Activated B cell treated with CpG ODN at 0.5 μM for 24 hours (primary cell): Measurements from ENCODE around the gene MAPKAPK2. TPM values are rescaled to one million over a fixed set of nuclear protein-coding genes. Genes with fewer than 3 reads are reported as not detected.

Source experiments
- ATAC-seq: fragments of 200-7000 bp; cut with Tn5 transposase; one replicate; pipeline ENCODE4 v1.10.0; 2021; ENCODE audit warnings: low read depth, mild to moderate bottlenecking, moderate library complexity
- CTCF ChIA-PET: fragments of 350-600 bp; sonication (Branson Sonifier 250); formaldehyde crosslinking; loops from one replicate; lab custom pipeline; 2021; ENCODE audit warnings: antibody characterized with exemption; lab: Charles Lee
- POLR2A ChIA-PET: fragments of 350-600 bp; sonication (Branson Sonifier 250); formaldehyde crosslinking; loops from one replicate; lab custom pipeline; 2021; ENCODE audit warnings: antibody characterized with exemption; lab: Charles Lee
- DNase-seq: peaks from one replicate; pipeline ENCODE4 v3.0.0; 2022
- H3K27ac Mint-ChIP-seq: one replicate; pipeline ENCODE4 v1.8.0; 2020; ENCODE audit warnings: mixed read lengths
- H3K27me3 Mint-ChIP-seq: one replicate; pipeline ENCODE4 v1.8.0; 2021; ENCODE audit warnings: mixed read lengths
- H3K36me3 Mint-ChIP-seq: one replicate; pipeline ENCODE4 v1.8.0; 2021; ENCODE audit warnings: low read depth, mixed read lengths
- H3K4me1 Mint-ChIP-seq: one replicate; pipeline ENCODE4 v1.8.0; 2021; ENCODE audit warnings: mixed read lengths
- H3K4me3 Mint-ChIP-seq: one replicate; pipeline ENCODE4 v1.8.0; 2020; ENCODE audit warnings: mild to moderate bottlenecking, mixed read lengths
- H3K9me3 Mint-ChIP-seq: one replicate; pipeline ENCODE4 v1.8.0; 2020; ENCODE audit warnings: mixed read lengths
- CTCF ChIP-seq: fragments of 200-600 bp; IDR thresholded peaks from one replicate; pipeline ENCODE4 v1.8.0; 2022; ENCODE audit warnings: antibody characterized with exemption, mild to moderate bottlenecking
- intact Hi-C: fragments of 100-400 bp; cut with micrococcal nuclease; formaldehyde crosslinking; loops from one replicate; pipeline ENCODE4 v1.15.1; 2024
- total RNA-seq: library from RNA; stranded (reverse); gene quantifications from 2 replicates; pipeline ENCODE4 v1.2.3, GENCODE V29; 2022

Gene MAPKAPK2
- total RNA-seq, 1 donor from 2014 or later, result 72.1 TPM

- intact Hi-C loops, result no loop called here
- DNase-seq (no peak), ATAC-seq (no peak)
- H3K27me3 Mint-ChIP-seq, result no peaks in the 10 kb centered on the region
- no peaks in the 10 kb centered on the region for H3K9me3 Mint-ChIP-seq
- H3K36me3 Mint-ChIP-seq, result no peaks in the 10 kb centered on the region
- TF ChIP-seq CTCF, result no peak
- ChIA-PET POLR2A (no interaction called here), CTCF (interaction anchor here (0.7 to 4.0 kb wide), 5 partner anchors 10 to 333 kb away, joined by 3 to 14 read pairs (median 6); partner anchors contain the start of gene DYRK3)
- no peak overlapping the region for H3K4me3 Mint-ChIP-seq
- no peaks in the 10 kb centered on the region for H3K4me1 Mint-ChIP-seq
- no peak overlapping the region for H3K27ac Mint-ChIP-seq
These were observed 35.3 kb upstream of the MAPKAPK2 start for GRCh38 chr1:206649261-206649921.

GRCh38 chr1:206651014-206651413, 33.7 kb upstream of the MAPKAPK2 start:
- DNase-seq, result no peak
- intact Hi-C loops, result no loop called here
- POLR2A ChIA-PET, result no interaction called here

GRCh38 chr1:206651958-206652890, 32.5 kb upstream of the MAPKAPK2 start:
- ATAC-seq (no peak), DNase-seq (no peak)
- Mint-ChIP-seq H3K4me1 (no peaks in the 10 kb centered on the region), H3K27ac (no peak overlapping the region), H3K4me3 (no peak overlapping the region), H3K36me3 (no peaks in the 10 kb centered on the region), H3K9me3 (no peaks in the 10 kb centered on the region), H3K27me3 (no peaks in the 10 kb centered on the region)
- ChIA-PET POLR2A (no interaction called here), CTCF (interaction anchor here (0.6 to 3.6 kb wide), 2 partner anchors 12 to 27 kb away, joined by 3 to 19 read pairs; no protein-coding TSS in a partner anchor)
- intact Hi-C loops, result no loop called here
- no peak for TF ChIP-seq CTCF

More at GRCh38 chr1:206651014-206651413, 33.7 kb upstream of the MAPKAPK2 start:
- Mint-ChIP-seq H3K27ac (no peak overlapping the region), H3K9me3 (no peaks in the 10 kb centered on the region), H3K27me3 (no peaks in the 10 kb centered on the region), H3K36me3 (no peaks in the 10 kb centered on the region), H3K4me3 (no peak overlapping the region), H3K4me1 (no peaks in the 10 kb centered on the region)
- ATAC-seq, result no peak
- no peak for TF ChIP-seq CTCF
- CTCF ChIA-PET, result interaction anchor here (0.8 kb wide), 1 partner anchor 77 kb away, joined by 3 read pairs; no protein-coding TSS in a partner anchor

GRCh38 chr1:206653715-206654459, 30.8 kb upstream of the MAPKAPK2 start:
- peaks cover 13% of the 10 kb centered on the region for H3K4me1 Mint-ChIP-seq
- ChIA-PET POLR2A (no interaction called here), CTCF (interaction anchor here (1.2 to 3.6 kb wide), 4 partner anchors 10 to 328 kb away, joined by 3 to 19 read pairs (median 3); no protein-coding TSS in a partner anchor)
- H3K27me3 Mint-ChIP-seq, result no peaks in the 10 kb centered on the region
- no peak overlapping the region for H3K4me3 Mint-ChIP-seq
- no peak overlapping the region for H3K27ac Mint-ChIP-seq
- no peaks in the 10 kb centered on the region for H3K9me3 Mint-ChIP-seq
- H3K36me3 Mint-ChIP-seq, result no peaks in the 10 kb centered on the region
- no peak for ATAC-seq
- intact Hi-C loops, result no loop called here
- DNase-seq, result no peak
- TF ChIP-seq CTCF, result no peak
